H9 (cell line): ENCODE measurements around the gene KRTAP10-6. TPM values are rescaled to one million over a fixed set of nuclear protein-coding genes. Genes with fewer than 3 reads are reported as not detected.

ENCODE experiments used
- DNase-seq: peaks from one replicate; pipeline ENCODE4 v3.0.0-alpha.2; 2017
- H2AFZ ChIP-seq: one replicate; pipeline ENCODE4 v1.6.1; 2013; ENCODE audit warnings: mild to moderate bottlenecking, low read length, control low read depth, moderate library complexity
- H2AK5ac ChIP-seq: 2 replicates; pipeline ENCODE4 v1.6.1; 2013; ENCODE audit warnings: low read length, control low read depth, mixed read lengths; ENCODE audit not compliant: insufficient read length
- H2BK120ac ChIP-seq: one replicate; pipeline ENCODE4 v1.6.1; 2013; ENCODE audit warnings: low read depth, mild to moderate bottlenecking, low read length, control low read depth, inconsistent platforms; ENCODE audit not compliant: poor library complexity, severe bottlenecking
- H2BK12ac ChIP-seq: 2 replicates; pipeline ENCODE4 v1.6.1; 2013; ENCODE audit warnings: low read length, control low read depth, mixed read lengths, low read depth; ENCODE audit not compliant: insufficient read length
- H2BK15ac ChIP-seq: 2 replicates; pipeline ENCODE4 v1.6.1; 2013; ENCODE audit warnings: low read depth, low read length, control low read depth
- H2BK20ac ChIP-seq: one replicate; pipeline ENCODE4 v1.6.1; 2013; ENCODE audit warnings: low read depth, mild to moderate bottlenecking, low read length, control low read depth, inconsistent platforms; ENCODE audit not compliant: poor library complexity, severe bottlenecking
- H2BK5ac ChIP-seq: 2 replicates; pipeline ENCODE4 v1.6.1; 2013; ENCODE audit warnings: low read length, control low read depth, mixed read lengths; ENCODE audit not compliant: insufficient read length
- H3K14ac ChIP-seq: 2 replicates; pipeline ENCODE4 v1.6.1; 2013; ENCODE audit warnings: low read length, control low read depth; ENCODE audit not compliant: insufficient read depth
- H3K18ac ChIP-seq: 2 replicates; pipeline ENCODE4 v1.6.1; 2013; ENCODE audit warnings: low read depth, mild to moderate bottlenecking, mixed read lengths, low read length, control low read depth; ENCODE audit not compliant: insufficient read length
- H3K23ac ChIP-seq: 2 replicates; pipeline ENCODE4 v1.6.1; 2013; ENCODE audit warnings: low read length, control low read depth, mixed read lengths, low read depth; ENCODE audit not compliant: insufficient read length
- H3K23me2 ChIP-seq: 2 replicates; pipeline ENCODE4 v1.6.1; 2013; ENCODE audit warnings: low read depth, mild to moderate bottlenecking, mixed read lengths, low read length, control low read depth; ENCODE audit not compliant: insufficient read length, poor library complexity, severe bottlenecking
- H3K27ac ChIP-seq: 2 replicates; pipeline ENCODE4 v1.5.1; 2013; ENCODE audit warnings: low read length, control low read depth, mixed read lengths, low read depth; ENCODE audit not compliant: insufficient read length
- H3K27me3 ChIP-seq: 2 replicates; pipeline ENCODE4 v1.6.1; 2013; ENCODE audit warnings: low read length, control low read depth, inconsistent platforms; ENCODE audit not compliant: insufficient read depth
- H3K4ac ChIP-seq: 2 replicates; pipeline ENCODE4 v1.6.1; 2013; ENCODE audit warnings: low read depth, mild to moderate bottlenecking, control low read depth, inconsistent platforms, low read length, moderate library complexity
- H3K4me1 ChIP-seq: 2 replicates; pipeline ENCODE4 v1.6.1; 2013; ENCODE audit warnings: low read length, control low read depth, inconsistent platforms; ENCODE audit not compliant: insufficient read depth
- H3K4me2 ChIP-seq: 2 replicates; pipeline ENCODE4 v1.6.1; 2013; ENCODE audit warnings: low read length, control low read depth, mixed read lengths; ENCODE audit not compliant: insufficient read length, insufficient read depth
- H3K56ac ChIP-seq: 2 replicates; pipeline ENCODE4 v1.6.1; 2013; ENCODE audit warnings: low read depth, mild to moderate bottlenecking, mixed read lengths, low read length, control low read depth; ENCODE audit not compliant: insufficient read length
- H3K79me1 ChIP-seq: 2 replicates; pipeline ENCODE4 v1.6.1; 2013; ENCODE audit warnings: low read depth, mild to moderate bottlenecking, moderate library complexity, low read length, control low read depth, inconsistent platforms; ENCODE audit not compliant: insufficient read depth, poor library complexity, severe bottlenecking
- H3K79me2 ChIP-seq: 2 replicates; pipeline ENCODE4 v1.6.1; 2013; ENCODE audit warnings: low read length, control low read depth, inconsistent platforms; ENCODE audit not compliant: insufficient read depth
- H3K9ac ChIP-seq: 2 replicates; pipeline ENCODE4 v1.6.1; 2013; ENCODE audit warnings: low read length, control low read depth, mixed read lengths; ENCODE audit not compliant: insufficient read length; ENCODE audit errors: extremely low read depth
- H3K9me3 ChIP-seq: one replicate; pipeline ENCODE4 v1.6.1; 2013; ENCODE audit warnings: low read depth, low read length, inconsistent platforms; ENCODE audit not compliant: control insufficient read depth
- H3T11ph ChIP-seq: one replicate; pipeline ENCODE4 v1.6.1; 2013; ENCODE audit warnings: mild to moderate bottlenecking, low read length, control low read depth, inconsistent platforms
- H4K20me1 ChIP-seq: one replicate; pipeline ENCODE4 v1.6.1; 2013; ENCODE audit not compliant: control insufficient read depth, insufficient read length, insufficient read depth
- H4K5ac ChIP-seq: 2 replicates; pipeline ENCODE4 v1.6.1; 2013; ENCODE audit warnings: low read depth, mild to moderate bottlenecking, mixed read lengths, low read length, control low read depth; ENCODE audit not compliant: insufficient read length
- H4K8ac ChIP-seq: replicated peaks from 2 replicates; pipeline ENCODE4 v1.6.1; 2013; ENCODE audit warnings: low read length, control low read depth, mixed read lengths, low read depth; ENCODE audit not compliant: insufficient read length
- H4K91ac ChIP-seq: 2 replicates; pipeline ENCODE4 v1.6.1; 2013; ENCODE audit warnings: low read depth, mild to moderate bottlenecking, moderate library complexity, mixed read lengths, low read length, control low read depth; ENCODE audit not compliant: insufficient read length
- H3K27ac Mint-ChIP-seq, 3 experiments: 2 replicates in 2 of 3; 3 replicates in 1 of 3; pipeline ENCODE4 v1.8.0; 2020 to 2021; ENCODE audit warnings: mixed read lengths in 3 of 3, mild to moderate bottlenecking in 1 of 3, moderate library complexity in 1 of 3
- H3K27me3 Mint-ChIP-seq: 2 replicates; pipeline ENCODE4 v1.8.0; 2021; ENCODE audit warnings: low read depth, mild to moderate bottlenecking, moderate library complexity, mixed read lengths
- H3K36me3 Mint-ChIP-seq, 3 experiments: 2 replicates in 2 of 3; 3 replicates in 1 of 3; pipeline ENCODE4 v1.8.0; 2020 to 2021; ENCODE audit warnings: low read depth in 3 of 3, mixed read lengths in 3 of 3; ENCODE audit not compliant: insufficient read depth in 1 of 3
- H3K4me1 Mint-ChIP-seq, 2 experiments: 2 replicates each; pipeline ENCODE4 v1.8.0; 2020; ENCODE audit warnings: mixed read lengths in 2 of 2
- H3K4me3 Mint-ChIP-seq, 2 experiments: 2 replicates in 1 of 2; 3 replicates in 1 of 2; pipeline ENCODE4 v1.8.0; 2020 to 2021; ENCODE audit warnings: mild to moderate bottlenecking in 2 of 2, mixed read lengths in 2 of 2, moderate library complexity in 1 of 2
- H3K9me3 Mint-ChIP-seq, 2 experiments: 2 replicates in 1 of 2; 3 replicates in 1 of 2; pipeline ENCODE4 v1.8.0; 2020; ENCODE audit warnings: mild to moderate bottlenecking in 2 of 2, mixed read lengths in 2 of 2, moderate library complexity in 1 of 2
- CTCF ChIP-seq: fragments of 200-600 bp; sonication (generic); conservative IDR thresholded peaks from 3 replicates; pipeline ENCODE4 v1.8.0; 2021; ENCODE audit warnings: antibody characterized with exemption, mild to moderate bottlenecking
- WGBS: extraction: QIAGEN DNeasy Blood & Tissue Kit; methylation state at CpG from one replicate; pipeline ENCODE4 v1.1.7; 2013; ENCODE audit warnings: missing lambda C conversion rate, low lambda C conversion rate, mixed read lengths; ENCODE audit not compliant: insufficient read length; ENCODE audit errors: extremely low coverage; 5-methylcytosine and 5-hydroxymethylcytosine counted together
- total RNA-seq: library from RNA; stranded (reverse); gene quantifications from 2 replicates; pipeline ENCODE4 v1.2.1, GENCODE V29; 2021

Gene KRTAP10-6
- total RNA-seq, 1 experiment from 2014 or later: not detected

GRCh38 chr21:44632067-44632466 lies 39.8 kb upstream of the KRTAP10-6 start:
- Histone ChIP-seq H4K8ac (no peak overlapping the region), H2BK20ac (no peak overlapping the region), H2BK120ac (no peak overlapping the region), H2AFZ (no peak overlapping the region), H3T11ph (no peak overlapping the region), H3K79me2 (no peaks in the 10 kb centered on the region), H2AK5ac (no peak overlapping the region), H4K5ac (no peak overlapping the region), H3K27me3 (no peaks in the 10 kb centered on the region), H2BK5ac (no peak overlapping the region), H3K14ac (no peak overlapping the region), H3K79me1 (no peaks in the 10 kb centered on the region), H3K4ac (no peak overlapping the region), H3K9ac (no peak overlapping the region), H3K4me1 (no peaks in the 10 kb centered on the region), H3K9me3 (no peaks in the 10 kb centered on the region), H4K91ac (no peak overlapping the region), H2BK12ac (no peak overlapping the region), H3K27ac (no peak overlapping the region), H3K23ac (no peak overlapping the region), H3K18ac (no peak overlapping the region), H4K20me1 (no peaks in the 10 kb centered on the region), H2BK15ac (no peak overlapping the region), H3K56ac (no peak overlapping the region), H3K4me2 (no peak overlapping the region), H3K23me2 (no peaks in the 10 kb centered on the region)
- Mint-ChIP-seq H3K27me3 (peaks cover 14% of the 10 kb centered on the region), H3K36me3 (peaks cover 7 to 16% (median 11%) of the 10 kb centered on the region in 3 experiments; a peak in 6 of 7 replicates), H3K4me3 (no peak overlapping the region), H3K4me1 (peaks cover 3 to 10% of the 10 kb centered on the region in 2 experiments; a peak in 3 of 4 replicates), H3K27ac (no peak overlapping the region), H3K9me3 (peaks cover 20 to 26% of the 10 kb centered on the region in 2 experiments)
- WGBS: no CpG with 5 or more reads among the region's 1 CpG
- no peak for DNase-seq
- no peak for TF ChIP-seq CTCF
